Renal pelvis (tissue), 4 donors: ENCODE data around the gene TRAPPC6A. TPM values are rescaled to one million over a fixed set of nuclear protein-coding genes. Genes with fewer than 3 reads are reported as not detected.

Source experiments
- DNase-seq: peaks from one replicate; pipeline ENCODE4 v3.0.0-alpha.2; 2013
- polyA plus RNA-seq, 3 donors: library from polyadenylated mRNA; unstranded; fragments of 120-200 nt; gene quantifications; one replicate each; pipeline ENCODE4 v1.2.1, GENCODE V29; 2013; ENCODE audit not compliant: insufficient read length in 3 of 3

The TRAPPC6A gene
- polyA plus RNA-seq, 3 donors, result 42.6 to 52.3 (median 48.0) TPM

GRCh38 chr19:45170146-45171106 is 7.6 kb downstream of the TRAPPC6A start:
- DNase-seq, result no peak

- DNase-seq, result no peak
Observed at GRCh38 chr19:45169602-45170001, 8.4 kb downstream of the TRAPPC6A start.

- DNase-seq, result no peak
Observed at GRCh38 chr19:45168767-45169351, 9.2 kb downstream of the TRAPPC6A start.

GRCh38 chr19:45166723-45167252 is 11.2 kb downstream of the TRAPPC6A start:
- DNase-seq, result no peak

- DNase-seq, result peak; percentile 22
Observed at GRCh38 chr19:45164577-45165335, 13.3 kb downstream of the TRAPPC6A start.

GRCh38 chr19:45163751-45164460 is 14.1 kb downstream of the TRAPPC6A start:
- no peak for DNase-seq

- DNase-seq, result no peak
Observed at GRCh38 chr19:45163156-45163555, 14.9 kb downstream of the TRAPPC6A start.

- no peak for DNase-seq
Observed at GRCh38 chr19:45162608-45163143, 15.4 kb downstream of the TRAPPC6A start.

GRCh38 chr19:45161738-45162607 is 16.1 kb downstream of the TRAPPC6A start:
- DNase-seq, result peak; percentile 54

GRCh38 chr19:45160870-45161737 is 16.9 kb downstream of the TRAPPC6A start, which contains the start of gene NKPD1:
Gene NKPD1, minus strand, starts transcription at chr19:45160982. Its CDS starts 832 bp downstream, at chr19:45160150.
- DNase-seq, result no peak

GRCh38 chr19:45159971-45160324 is 18.1 kb downstream of the TRAPPC6A start:
- DNase-seq, result no peak

GRCh38 chr19:45159210-45159970 is 18.6 kb downstream of the TRAPPC6A start:
- DNase-seq, result no peak

GRCh38 chr19:45158503-45159209 is 19.4 kb downstream of the TRAPPC6A start:
- DNase-seq, result no peak

- DNase-seq, result no peak
Observed at GRCh38 chr19:45156751-45157150, 21.3 kb downstream of the TRAPPC6A start.

- no peak for DNase-seq
Observed at GRCh38 chr19:45156011-45156630, 21.9 kb downstream of the TRAPPC6A start.

GRCh38 chr19:45154064-45154827 is 23.8 kb downstream of the TRAPPC6A start:
- DNase-seq, result no peak
